Measurements from ENCODE around the gene CELF2. TPM values are rescaled to one million over a fixed set of nuclear protein-coding genes. Genes with fewer than 3 reads are reported as not detected.

Gene CELF2
- total RNA-seq, 1 experiment from 2014 or later, result 0.07 TPM

GRCh38 chr10:11164551-11164802 is 146.8 kb downstream of the CELF2 start:
- peaks cover 7% of the 10 kb centered on the region for H3K9me3 Mint-ChIP-seq (ENCODE audit: unreplicated experiment)
- no peak for TF ChIP-seq CTCF (IDR thresholded peaks at IDR 0.05; ENCODE audit: unreplicated experiment)
- ChIA-PET CTCF (no interaction called here), POLR2A (no interaction called here)
- intact Hi-C loops (cut with micrococcal nuclease), result no loop called here
- H3K27ac Mint-ChIP-seq (ENCODE audit: low read depth, unreplicated experiment), result no peak overlapping the region
- no TSS peak for BruUV-seq (replicated peaks)
- no peaks in the 10 kb centered on the region for H3K4me1 Mint-ChIP-seq (ENCODE audit: insufficient read depth, unreplicated experiment)
- DNase-seq (ENCODE audit: unreplicated experiment), result no peak
- peaks cover 41% of the 10 kb centered on the region for H3K27me3 Mint-ChIP-seq (ENCODE audit: insufficient read depth, unreplicated experiment)
- H3K4me3 Mint-ChIP-seq (ENCODE audit: unreplicated experiment), result no peak overlapping the region
- H3K36me3 Mint-ChIP-seq (ENCODE audit: insufficient read depth, unreplicated experiment), result no peaks in the 10 kb centered on the region

GRCh38 chr10:11164803-11165590 is 147.3 kb downstream of the CELF2 start:
- Mint-ChIP-seq H3K27ac (ENCODE audit: low read depth, unreplicated experiment) (no peak overlapping the region), H3K4me1 (ENCODE audit: insufficient read depth, unreplicated experiment) (no peaks in the 10 kb centered on the region), H3K36me3 (ENCODE audit: insufficient read depth, unreplicated experiment) (no peaks in the 10 kb centered on the region), H3K27me3 (ENCODE audit: insufficient read depth, unreplicated experiment) (peaks cover 41% of the 10 kb centered on the region), H3K9me3 (ENCODE audit: unreplicated experiment) (peaks cover 7% of the 10 kb centered on the region), H3K4me3 (ENCODE audit: unreplicated experiment) (no peak overlapping the region)
- no TSS peak for BruUV-seq (replicated peaks)
- POLR2A ChIA-PET, result interaction anchor here (0.7 kb wide), 1 partner anchor 57 kb away, joined by 3 read pairs; no protein-coding TSS in a partner anchor
- intact Hi-C loops (cut with micrococcal nuclease), result no loop called here
- peak; percentile 67 for DNase-seq (ENCODE audit: unreplicated experiment)
- no peak for TF ChIP-seq CTCF (IDR thresholded peaks at IDR 0.05; ENCODE audit: unreplicated experiment)
- CTCF ChIA-PET, result interaction anchor here (0.6 kb wide), 1 partner anchor 99 kb away, joined by 3 read pairs; no protein-coding TSS in a partner anchor

GRCh38 chr10:11165591-11166543 is 148.2 kb downstream of the CELF2 start:
- no peak overlapping the region for H3K27ac Mint-ChIP-seq (ENCODE audit: low read depth, unreplicated experiment)

More at GRCh38 chr10:11165591-11166543, 148.2 kb downstream of the CELF2 start:
- Mint-ChIP-seq H3K4me3 (ENCODE audit: unreplicated experiment) (no peak overlapping the region), H3K4me1 (ENCODE audit: insufficient read depth, unreplicated experiment) (no peaks in the 10 kb centered on the region), H3K27me3 (ENCODE audit: insufficient read depth, unreplicated experiment) (peaks cover 41% of the 10 kb centered on the region), H3K9me3 (ENCODE audit: unreplicated experiment) (peaks cover 7% of the 10 kb centered on the region), H3K36me3 (ENCODE audit: insufficient read depth, unreplicated experiment) (no peaks in the 10 kb centered on the region)
- ChIA-PET CTCF (interaction anchor here (0.6 to 0.7 kb wide), 2 partner anchors 36 to 99 kb away, joined by 3 read pairs; no protein-coding TSS in a partner anchor), POLR2A (interaction anchor here (0.7 kb wide), 2 partner anchors 56 to 945 kb away, joined by 3 read pairs; no protein-coding TSS in a partner anchor)
- BruUV-seq (replicated peaks), result no TSS peak
- no peak for DNase-seq (ENCODE audit: unreplicated experiment)
- intact Hi-C loops (cut with micrococcal nuclease), result no loop called here
- TF ChIP-seq CTCF (IDR thresholded peaks at IDR 0.05; ENCODE audit: unreplicated experiment), result peak; percentile 12

Data from MCF 10A (cell line).